Effector CD8-positive, alpha-beta T cell (primary cell): Measurements from ENCODE around the gene NAPG.
"Not testable (repeated sequence)": the region's sequence is repeated elsewhere in the genome, so short reads cannot be mapped to it uniquely, and the experiment has no call there.

Experiments used
- DNase-seq: peaks from one replicate; lab custom pipeline; 2025; lab: John Stamatoyannopoulos, UW
- total RNA-seq, 4 experiments: gene quantifications; one replicate each; lab custom pipeline; 2026; lab: John Stamatoyannopoulos, UW

The NAPG gene
- 33.6 to 59.6 (median 50.1) reads per million in 4 experiments for total RNA-seq

GRCh38 chr18:10525697-10526560, at the start of gene NAPG:
NAPG (plus strand) TSS chr18:10526027; CDS start chr18:10526103, 76 bp downstream.
- peak; percentile 88 for DNase-seq

GRCh38 chr18:10476338-10476791, 49.5 kb upstream of the NAPG start:
- DNase-seq, result no peak

- DNase-seq, result no peak
These were observed 48.5 kb upstream of the NAPG start for GRCh38 chr18:10477121-10477862.

- DNase-seq, result no peak
These were observed 48.0 kb upstream of the NAPG start for GRCh38 chr18:10477863-10478260.

- no peak for DNase-seq
These were observed 44.0 kb upstream of the NAPG start for GRCh38 chr18:10481831-10482230.

- DNase-seq, result no peak
These were observed 43.4 kb upstream of the NAPG start for GRCh38 chr18:10482363-10482984.

GRCh38 chr18:10482985-10483949, 42.6 kb upstream of the NAPG start:
- DNase-seq, result no peak

GRCh38 chr18:10485475-10485874, 40.4 kb upstream of the NAPG start:
- DNase-seq, result no peak

GRCh38 chr18:10486362-10486761, 39.5 kb upstream of the NAPG start:
- DNase-seq, result no peak

- DNase-seq, result no peak
These were observed 38.7 kb upstream of the NAPG start for GRCh38 chr18:10487154-10487553.

GRCh38 chr18:10488017-10488416, 37.8 kb upstream of the NAPG start:
- DNase-seq, result no peak

GRCh38 chr18:10490401-10491165, 35.2 kb upstream of the NAPG start:
- peak; percentile 27 for DNase-seq

GRCh38 chr18:10495936-10496335, 29.9 kb upstream of the NAPG start:
- no peak for DNase-seq

GRCh38 chr18:10497206-10497749, 28.5 kb upstream of the NAPG start:
- no peak for DNase-seq

- DNase-seq, result no peak
These were observed 26.6 kb upstream of the NAPG start for GRCh38 chr18:10499230-10499629.

- no peak for DNase-seq
These were observed 25.8 kb upstream of the NAPG start for GRCh38 chr18:10500038-10500437.

- no peak for DNase-seq
These were observed 21.1 kb upstream of the NAPG start for GRCh38 chr18:10504723-10505122.

GRCh38 chr18:10505892-10506291, 19.9 kb upstream of the NAPG start:
- not testable (repeated sequence) for DNase-seq

- DNase-seq, result no peak
These were observed 17.2 kb upstream of the NAPG start for GRCh38 chr18:10508591-10508990.

- DNase-seq, result no peak
These were observed 14.6 kb upstream of the NAPG start for GRCh38 chr18:10511236-10511635.
